Lung microvascular endothelial cell (primary cell): Measurements from ENCODE around the gene ITGB6. TPM values are rescaled to one million over a fixed set of nuclear protein-coding genes. Genes with fewer than 3 reads are reported as not detected.
"Not testable (repeated sequence)": the region's sequence is repeated elsewhere in the genome, so short reads cannot be mapped to it uniquely, and the experiment has no call there.

ENCODE experiments used
- DNase-seq, 2 donors: peaks; one replicate each; pipeline versions ENCODE4 v3.0.0 to v3.0.0-alpha.2; 2010; ENCODE audit warnings: low read depth in 2 of 2
- total RNA-seq: library from RNA; depleted of rRNA; stranded (reverse); fragments of >200 nt; gene quantifications from 2 replicates; pipeline ENCODE4 v1.2.1, GENCODE V29; 2014

The ITGB6 gene
- total RNA-seq, 1 donor from 2014 or later: not detected

GRCh38 chr2:160194351-160194750 lies 5.7 kb downstream of the ITGB6 start:
- no peak for DNase-seq

- peak; percentile 56 to 86 for DNase-seq
Observed at GRCh38 chr2:160181146-160181836, 18.8 kb downstream of the ITGB6 start.

GRCh38 chr2:160180690-160181089 lies 19.4 kb downstream of the ITGB6 start:
- DNase-seq: not testable (repeated sequence)

- DNase-seq: no peak
Observed at GRCh38 chr2:160180172-160180571, 19.9 kb downstream of the ITGB6 start.

- DNase-seq: no peak
Observed at GRCh38 chr2:160175169-160176134, 24.6 kb downstream of the ITGB6 start.

GRCh38 chr2:160174322-160174721 lies 25.8 kb downstream of the ITGB6 start:
- DNase-seq: no peak

GRCh38 chr2:160169988-160170387 lies 30.1 kb downstream of the ITGB6 start:
- DNase-seq: no peak

- DNase-seq: no peak
Observed at GRCh38 chr2:160169471-160169870, 30.6 kb downstream of the ITGB6 start.

GRCh38 chr2:160168878-160169277 lies 31.2 kb downstream of the ITGB6 start:
- no peak for DNase-seq

GRCh38 chr2:160167089-160167740 lies 32.9 kb downstream of the ITGB6 start:
- DNase-seq: no peak

- no peak for DNase-seq
Observed at GRCh38 chr2:160165996-160166395, 34.1 kb downstream of the ITGB6 start.

- DNase-seq: no peak
Observed at GRCh38 chr2:160165081-160165480, 35.0 kb downstream of the ITGB6 start.

GRCh38 chr2:160157861-160158829 lies 41.9 kb downstream of the ITGB6 start:
- DNase-seq: no peak

- DNase-seq: peak in 1 of 2 donors; percentile 95
Observed at GRCh38 chr2:160156665-160157064, 43.4 kb downstream of the ITGB6 start.

GRCh38 chr2:160156100-160156499 lies 44.0 kb downstream of the ITGB6 start:
- DNase-seq: peak in 1 of 2 donors; percentile 68

GRCh38 chr2:160148419-160148818 lies 51.7 kb downstream of the ITGB6 start:
- DNase-seq: not testable (repeated sequence)

GRCh38 chr2:160145471-160145870 lies 54.6 kb downstream of the ITGB6 start:
- no peak for DNase-seq

GRCh38 chr2:160144280-160144990 lies 55.6 kb downstream of the ITGB6 start:
- DNase-seq: no peak

- no peak for DNase-seq
Observed at GRCh38 chr2:160142472-160142871, 57.6 kb downstream of the ITGB6 start.

GRCh38 chr2:160141912-160142311 lies 58.2 kb downstream of the ITGB6 start:
- DNase-seq: no peak
